Stimulated activated memory B cell treated with anti-CD40 and anti-IgM and Interleukin-4, amounts not matched to agents 10 μg/mL and 1 μg/mL and 100 μg/mL, for 72 hours (primary cell): ENCODE measurements around the gene AK5.
A peak's percentile ranks its signal among the peaks of the same experiment; 100 is the strongest.
"Not testable (repeated sequence)": the region's sequence is repeated elsewhere in the genome, so short reads cannot be mapped to it uniquely, and the experiment has no call there.

Experiments used
- ATAC-seq: fragments of 150-1000 bp; cut with Tn5 transposase; 2 replicates; pipeline ENCODE4 v1.10.0; 2021
- H3K27ac Mint-ChIP-seq: one replicate; pipeline ENCODE4 v1.8.0; 2022; ENCODE audit warnings: mild to moderate bottlenecking, mixed read lengths
- H3K27me3 Mint-ChIP-seq: one replicate; pipeline ENCODE4 v1.8.0; 2022; ENCODE audit warnings: mixed read lengths
- H3K36me3 Mint-ChIP-seq: one replicate; pipeline ENCODE4 v1.8.0; 2022; ENCODE audit warnings: mixed read lengths
- H3K4me1 Mint-ChIP-seq: one replicate; pipeline ENCODE4 v1.8.0; 2022; ENCODE audit warnings: mixed read lengths
- H3K4me3 Mint-ChIP-seq: one replicate; pipeline ENCODE4 v1.8.0; 2022; ENCODE audit warnings: mild to moderate bottlenecking, moderate library complexity, mixed read lengths
- H3K9me3 Mint-ChIP-seq: one replicate; pipeline ENCODE4 v1.8.0; 2022; ENCODE audit warnings: mixed read lengths

The AK5 gene

DNA sequence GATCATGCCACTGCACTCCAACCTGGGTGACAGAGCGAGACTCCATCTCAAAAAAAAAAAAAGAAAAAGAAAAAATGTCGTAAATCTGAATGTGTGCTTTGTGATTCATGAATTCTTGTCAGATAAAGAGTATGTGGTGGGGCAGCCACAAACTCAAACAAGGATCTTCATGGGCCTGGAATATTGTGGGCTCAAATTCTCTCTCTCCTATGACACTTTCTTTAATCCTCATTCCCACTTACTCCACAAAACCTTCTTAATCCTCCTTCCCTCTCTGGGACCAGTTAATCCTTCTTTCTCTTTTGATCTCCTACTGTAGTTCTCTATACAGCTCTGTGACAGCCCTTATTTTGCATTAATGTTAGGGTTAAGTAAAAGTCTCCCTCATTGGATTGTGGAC, 112.3 kb downstream of the AK5 start:
- Mint-ChIP-seq H3K27ac (no peak overlapping the region), H3K4me1 (no peaks in the 10 kb centered on the region), H3K27me3 (peaks cover 14% of the 10 kb centered on the region), H3K36me3 (no peaks in the 10 kb centered on the region), H3K9me3 (no peaks in the 10 kb centered on the region), H3K4me3 (no peak overlapping the region)
- no peak for ATAC-seq

DNA sequence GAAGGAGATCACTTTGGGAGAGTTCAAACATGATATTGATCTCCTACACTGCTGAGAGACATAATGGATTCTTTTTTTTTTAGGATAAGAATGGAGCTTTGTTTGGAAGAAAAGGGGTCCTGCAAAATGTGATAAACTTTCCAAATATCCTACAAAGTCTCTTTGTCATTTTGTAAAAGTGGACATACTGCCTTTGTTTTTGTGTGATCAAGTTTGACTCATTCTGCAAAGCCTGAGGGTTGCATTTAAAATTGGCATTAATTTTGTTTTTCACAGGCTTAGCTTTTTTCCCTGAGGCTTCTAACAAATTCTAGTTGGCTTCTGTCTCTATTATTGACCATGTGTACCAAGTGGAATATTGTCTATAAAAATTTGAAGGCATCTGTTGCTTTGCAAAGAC, 113.2 kb downstream of the AK5 start:
- no peak for ATAC-seq
- H3K36me3 Mint-ChIP-seq = no peaks in the 10 kb centered on the region
- H3K4me3 Mint-ChIP-seq = no peak overlapping the region
- H3K4me1 Mint-ChIP-seq = no peaks in the 10 kb centered on the region
- peaks cover 9% of the 10 kb centered on the region for H3K27me3 Mint-ChIP-seq
- H3K9me3 Mint-ChIP-seq = no peaks in the 10 kb centered on the region
- no peak overlapping the region for H3K27ac Mint-ChIP-seq

DNA sequence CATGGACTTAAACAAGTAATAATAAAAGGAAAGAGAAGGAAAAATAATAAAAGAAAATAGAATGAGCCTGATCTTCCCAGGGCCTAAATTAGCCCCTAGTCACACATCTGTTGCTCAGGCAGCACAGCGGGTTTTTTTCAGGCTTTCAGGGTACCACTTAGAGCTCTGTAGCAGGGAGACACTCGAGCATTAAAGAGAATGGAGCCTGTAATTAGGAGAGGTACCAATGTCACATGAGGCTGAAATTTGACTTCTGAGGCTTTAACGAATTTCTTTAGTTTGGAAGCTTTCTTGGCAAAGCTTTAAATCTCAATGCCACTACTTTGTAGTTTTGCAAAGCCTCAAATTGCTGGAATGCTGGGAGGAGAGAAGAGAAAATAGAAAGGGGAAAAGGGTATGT, 116.3 kb downstream of the AK5 start:
- H3K4me1 Mint-ChIP-seq = no peaks in the 10 kb centered on the region
- H3K9me3 Mint-ChIP-seq = no peaks in the 10 kb centered on the region
- no peak overlapping the region for H3K27ac Mint-ChIP-seq
- no peak overlapping the region for H3K4me3 Mint-ChIP-seq
- no peak for ATAC-seq
- H3K27me3 Mint-ChIP-seq = peaks cover 9% of the 10 kb centered on the region
- no peaks in the 10 kb centered on the region for H3K36me3 Mint-ChIP-seq

DNA sequence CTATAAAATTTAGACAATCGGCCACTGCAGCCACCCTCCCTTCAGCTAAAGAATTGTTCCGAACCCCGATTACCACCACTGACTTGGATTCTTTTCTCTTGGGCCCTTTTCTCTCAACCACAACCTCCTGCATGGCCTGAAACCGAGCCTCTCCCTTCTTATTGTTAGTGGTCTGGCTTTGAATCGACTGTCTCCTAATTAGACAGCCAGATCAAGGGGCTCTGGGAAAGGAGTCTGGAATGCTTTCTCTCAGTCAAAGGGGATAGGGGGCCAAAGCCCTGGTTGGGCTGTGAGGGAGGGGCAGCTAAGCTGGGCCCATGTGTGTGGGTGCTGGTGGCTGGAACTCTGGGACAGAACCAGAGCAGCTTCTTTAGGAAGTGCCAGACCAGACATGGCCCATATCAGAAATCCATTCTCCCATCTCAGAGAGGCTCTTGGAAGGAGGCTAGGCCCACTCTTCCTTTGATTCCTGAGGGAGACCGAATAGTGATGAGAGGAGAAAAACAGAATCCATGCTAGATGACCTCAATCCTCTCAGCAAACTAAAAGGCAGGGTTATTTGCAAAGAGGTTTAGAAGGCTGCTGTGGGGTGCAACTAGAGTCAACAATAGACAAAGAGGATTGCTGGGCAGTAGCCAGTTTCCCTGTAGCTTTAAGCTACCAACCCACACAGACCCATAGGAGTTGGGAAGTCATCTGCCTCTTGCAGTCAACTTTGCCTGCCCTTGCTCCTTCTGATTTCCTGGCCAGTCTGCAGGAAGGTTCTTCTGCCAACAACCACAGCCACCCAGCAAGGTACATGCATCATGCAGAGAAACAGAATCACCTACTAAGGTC, 117.6 kb downstream of the AK5 start:
- no peaks in the 10 kb centered on the region for H3K4me1 Mint-ChIP-seq
- H3K9me3 Mint-ChIP-seq = no peaks in the 10 kb centered on the region
- no peaks in the 10 kb centered on the region for H3K36me3 Mint-ChIP-seq
- H3K27me3 Mint-ChIP-seq = peaks cover 2% of the 10 kb centered on the region
- no peak overlapping the region for H3K4me3 Mint-ChIP-seq
- no peak overlapping the region for H3K27ac Mint-ChIP-seq
- peak; percentile 50 for ATAC-seq

DNA sequence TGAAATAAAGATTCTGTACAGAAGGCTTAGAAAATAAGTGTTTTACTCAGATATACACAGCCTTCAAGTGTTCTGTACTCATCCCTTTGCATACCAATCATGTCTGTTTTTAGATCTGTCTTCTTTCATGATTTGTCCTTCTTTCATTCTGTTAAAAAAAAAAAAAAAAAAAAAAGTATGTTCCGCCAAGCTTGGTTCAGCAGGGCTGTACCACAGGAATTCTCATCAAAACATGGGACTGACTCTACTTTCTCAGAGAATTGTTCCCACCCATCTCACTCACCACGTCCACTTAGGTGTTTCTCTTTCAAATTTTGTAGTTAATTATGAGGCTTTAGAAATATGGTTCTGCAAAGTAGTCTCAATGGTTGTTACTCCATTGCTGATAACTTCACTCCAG, 119.0 kb downstream of the AK5 start:
- Mint-ChIP-seq H3K27ac (no peak overlapping the region), H3K27me3 (peaks cover 1% of the 10 kb centered on the region), H3K4me1 (no peaks in the 10 kb centered on the region), H3K9me3 (no peaks in the 10 kb centered on the region), H3K36me3 (no peaks in the 10 kb centered on the region), H3K4me3 (no peak overlapping the region)
- ATAC-seq = no peak

DNA sequence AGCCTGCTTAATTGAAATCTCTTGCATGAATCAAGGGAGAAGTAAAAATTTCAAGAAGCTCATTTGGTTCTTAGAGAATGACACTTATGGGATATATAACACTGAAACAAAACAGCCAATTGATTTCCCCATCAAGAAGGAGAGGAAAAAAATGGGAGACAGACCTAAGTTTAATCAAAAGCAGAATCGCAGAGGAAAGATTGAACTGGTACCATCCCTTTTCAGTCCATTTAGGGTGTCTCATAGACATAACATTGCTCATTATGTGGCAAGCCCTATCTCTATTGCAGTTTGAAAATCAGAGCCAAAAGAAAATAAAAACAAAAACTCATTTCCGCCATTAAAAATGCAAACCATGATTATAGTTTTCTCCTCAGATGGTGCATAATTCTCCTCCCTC, 119.6 kb downstream of the AK5 start:
- Mint-ChIP-seq H3K4me3 (no peak overlapping the region), H3K36me3 (no peaks in the 10 kb centered on the region), H3K9me3 (no peaks in the 10 kb centered on the region), H3K27me3 (peaks cover 7% of the 10 kb centered on the region), H3K4me1 (no peaks in the 10 kb centered on the region), H3K27ac (no peak overlapping the region)
- ATAC-seq = no peak

DNA sequence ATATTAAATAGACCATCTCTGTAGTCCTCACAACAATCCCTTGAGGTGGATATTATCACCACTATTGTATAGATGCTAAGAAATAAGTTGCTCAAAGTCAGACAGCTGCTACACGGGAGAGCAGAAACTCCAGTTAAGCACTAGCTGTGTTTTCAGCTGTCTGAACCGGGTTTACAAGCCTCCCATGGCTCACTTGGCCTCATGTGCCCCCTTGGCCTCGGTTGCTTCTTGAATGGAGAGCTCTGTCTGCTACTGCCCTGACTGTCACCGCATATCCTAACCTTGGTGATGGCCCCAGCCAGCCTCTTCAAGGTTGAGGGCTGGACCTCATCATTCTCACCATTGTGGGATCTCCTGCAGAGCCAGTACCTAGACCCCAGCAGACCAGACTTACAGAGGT, 123.4 kb downstream of the AK5 start:
- H3K4me1 Mint-ChIP-seq = no peaks in the 10 kb centered on the region
- no peak overlapping the region for H3K4me3 Mint-ChIP-seq
- no peak overlapping the region for H3K27ac Mint-ChIP-seq
- H3K9me3 Mint-ChIP-seq = peaks cover 3% of the 10 kb centered on the region
- peak; percentile 53 for ATAC-seq
- H3K36me3 Mint-ChIP-seq = no peaks in the 10 kb centered on the region
- peaks cover 9% of the 10 kb centered on the region for H3K27me3 Mint-ChIP-seq

DNA sequence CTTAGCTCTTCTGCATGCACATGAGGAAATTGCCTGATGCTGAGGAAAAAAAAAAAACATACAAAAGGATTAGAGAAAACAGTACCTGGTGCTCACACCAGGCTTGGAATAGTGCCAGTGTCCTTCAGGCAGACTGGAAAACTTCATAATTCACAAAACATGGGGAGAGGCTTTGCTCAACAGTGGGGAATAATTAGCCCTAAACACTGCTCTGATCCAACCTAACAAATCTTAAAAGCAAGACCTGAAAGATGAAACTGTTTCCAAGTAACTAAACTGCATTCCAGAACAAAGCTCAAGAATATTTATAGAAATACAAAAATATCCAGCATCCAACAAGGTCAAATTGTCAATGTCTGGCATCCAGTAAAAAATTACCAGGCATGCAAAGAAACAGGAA, 124.8 kb downstream of the AK5 start:
- peaks cover 9% of the 10 kb centered on the region for H3K27me3 Mint-ChIP-seq
- no peak for ATAC-seq
- no peaks in the 10 kb centered on the region for H3K4me1 Mint-ChIP-seq
- H3K27ac Mint-ChIP-seq = no peak overlapping the region
- H3K36me3 Mint-ChIP-seq = no peaks in the 10 kb centered on the region
- H3K4me3 Mint-ChIP-seq = no peak overlapping the region
- peaks cover 3% of the 10 kb centered on the region for H3K9me3 Mint-ChIP-seq

DNA sequence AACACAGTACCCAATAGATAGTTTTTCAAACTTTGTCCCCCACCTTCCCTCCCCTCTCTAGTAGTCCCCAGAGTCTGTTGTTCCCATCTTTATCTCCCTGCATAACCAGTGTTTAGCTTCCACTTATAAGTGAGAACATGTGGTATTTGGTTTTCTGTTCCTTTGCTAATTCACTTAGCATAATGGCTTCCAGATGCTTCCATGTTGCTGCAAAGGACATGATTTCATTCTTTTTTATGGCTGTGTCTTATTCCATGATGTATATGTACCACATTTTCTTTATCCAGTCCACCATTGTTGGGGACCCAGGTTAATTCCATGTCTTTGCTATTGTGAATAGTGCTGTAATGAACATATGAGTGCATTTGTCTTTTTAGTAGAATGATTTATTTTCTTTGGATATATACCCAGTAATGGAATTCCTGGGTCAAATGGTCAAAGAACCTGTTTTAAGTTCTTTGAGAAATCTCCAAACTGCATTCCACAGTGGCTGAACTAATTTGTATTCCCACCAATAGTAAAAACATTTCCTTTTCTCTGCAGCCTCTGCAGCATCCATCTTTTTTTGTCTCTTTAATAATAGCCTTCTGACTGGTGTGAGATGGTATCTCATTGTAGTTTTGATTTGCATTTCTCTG, 126.0 kb downstream of the AK5 start:
- no peak overlapping the region for H3K4me3 Mint-ChIP-seq
- peaks cover 1% of the 10 kb centered on the region for H3K4me1 Mint-ChIP-seq
- H3K9me3 Mint-ChIP-seq = peaks cover 3% of the 10 kb centered on the region
- no peak for ATAC-seq
- no peak overlapping the region for H3K27ac Mint-ChIP-seq
- H3K36me3 Mint-ChIP-seq = no peaks in the 10 kb centered on the region
- peaks cover 17% of the 10 kb centered on the region for H3K27me3 Mint-ChIP-seq

DNA sequence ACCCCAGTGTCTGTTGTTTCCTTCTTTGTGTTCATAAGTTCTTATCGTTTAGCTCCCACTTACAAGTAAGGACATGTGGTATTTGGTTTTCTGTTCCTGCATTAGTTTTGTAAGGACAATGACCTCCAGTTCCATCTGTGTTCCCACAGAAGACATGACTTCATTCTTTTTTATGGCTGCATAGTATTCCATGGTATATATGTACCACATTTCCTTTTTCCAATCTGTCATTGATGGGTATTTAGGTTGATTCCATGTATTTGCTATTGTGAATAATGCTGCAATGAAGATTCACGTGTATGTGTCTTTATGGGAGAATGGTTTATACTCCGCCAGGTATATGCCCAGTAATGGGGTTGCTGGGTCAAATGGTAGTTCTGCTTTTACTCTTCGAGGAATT, 127.1 kb downstream of the AK5 start:
- not testable (repeated sequence) for H3K9me3 Mint-ChIP-seq, H3K27ac Mint-ChIP-seq, ATAC-seq, H3K36me3 Mint-ChIP-seq, H3K4me3 Mint-ChIP-seq
- peaks cover 12% of the 10 kb centered on the region for H3K4me1 Mint-ChIP-seq
- H3K27me3 Mint-ChIP-seq = peaks cover 28% of the 10 kb centered on the region

DNA sequence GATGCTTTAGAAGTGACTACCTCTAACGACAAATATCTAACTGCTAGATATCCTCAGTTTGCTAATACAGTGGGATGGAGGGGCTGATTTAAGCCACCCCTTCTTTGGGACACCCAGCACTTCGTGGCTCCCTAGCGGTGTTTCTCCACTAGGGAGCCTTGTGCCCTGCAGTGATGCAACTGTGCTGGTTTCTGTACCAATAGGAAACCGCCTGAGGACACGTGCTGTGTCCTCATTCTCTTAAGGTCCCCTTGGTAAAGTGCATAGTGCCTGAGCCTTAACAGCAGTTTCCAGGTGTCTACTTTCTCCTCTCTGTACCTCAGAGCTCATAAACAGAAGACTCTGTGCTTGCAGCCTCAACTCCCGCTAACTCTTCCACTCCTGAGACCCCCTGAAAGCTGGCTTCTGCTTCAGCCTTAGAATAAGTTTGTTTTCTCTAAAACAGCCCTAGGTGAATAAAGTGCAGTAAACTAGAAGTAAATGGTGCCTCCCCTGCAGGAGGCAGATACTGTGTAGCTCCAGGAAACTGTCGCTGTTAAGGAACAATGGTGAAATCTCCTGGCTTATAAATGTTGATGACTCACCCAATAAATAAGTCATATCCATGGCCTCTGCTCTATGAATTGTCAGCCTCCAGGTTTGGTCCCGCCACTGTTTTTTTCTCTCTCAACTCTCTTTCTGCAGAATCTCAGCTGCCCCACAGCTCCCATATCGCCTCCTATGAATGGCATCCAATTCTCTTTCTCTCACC, 130.4 kb downstream of the AK5 start:
- no peak for ATAC-seq
- Mint-ChIP-seq H3K27ac (no peak overlapping the region), H3K27me3 (peaks cover 35% of the 10 kb centered on the region), H3K4me3 (no peak overlapping the region), H3K36me3 (no peaks in the 10 kb centered on the region), H3K9me3 (peaks cover 3% of the 10 kb centered on the region), H3K4me1 (peaks cover 13% of the 10 kb centered on the region)

DNA sequence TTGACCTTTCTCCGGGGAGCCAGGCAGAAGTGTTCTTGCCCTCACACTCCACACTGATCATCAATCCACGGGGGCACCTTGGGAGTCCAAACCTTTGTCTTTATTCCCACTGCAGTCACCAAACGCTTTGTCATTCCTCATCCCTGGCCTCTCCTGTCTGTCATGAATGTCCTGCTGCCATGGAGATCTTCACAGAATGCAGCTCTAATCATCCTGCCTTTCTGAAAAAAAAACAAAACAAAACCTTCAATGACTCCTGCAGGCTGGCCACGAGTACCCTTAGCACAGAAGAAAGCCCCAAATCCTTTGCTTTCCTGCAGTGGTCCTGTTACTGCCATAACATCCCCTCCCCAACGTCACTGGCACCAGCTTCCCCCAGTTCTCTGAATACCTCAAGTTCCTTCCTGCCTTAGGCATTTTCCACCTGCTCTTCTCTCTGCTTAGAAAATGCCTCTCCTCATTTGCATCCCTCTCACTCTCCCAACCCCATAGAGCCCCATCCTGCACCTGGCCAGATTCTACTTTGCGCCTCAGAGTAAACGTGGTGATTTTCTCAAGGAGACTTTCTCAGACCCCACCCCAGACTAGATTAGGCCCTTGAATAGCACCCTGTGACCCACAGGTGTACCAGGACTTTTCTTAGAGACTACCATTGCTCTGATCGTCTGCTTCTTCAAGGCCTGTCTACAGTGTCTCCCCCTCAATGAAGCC, 131.2 kb downstream of the AK5 start:
- no peak for ATAC-seq
- peaks cover 38% of the 10 kb centered on the region for H3K27me3 Mint-ChIP-seq
- no peaks in the 10 kb centered on the region for H3K36me3 Mint-ChIP-seq
- H3K9me3 Mint-ChIP-seq = peaks cover 3% of the 10 kb centered on the region
- H3K4me3 Mint-ChIP-seq = no peak overlapping the region
- peaks cover 13% of the 10 kb centered on the region for H3K4me1 Mint-ChIP-seq
- H3K27ac Mint-ChIP-seq = no peak overlapping the region

DNA sequence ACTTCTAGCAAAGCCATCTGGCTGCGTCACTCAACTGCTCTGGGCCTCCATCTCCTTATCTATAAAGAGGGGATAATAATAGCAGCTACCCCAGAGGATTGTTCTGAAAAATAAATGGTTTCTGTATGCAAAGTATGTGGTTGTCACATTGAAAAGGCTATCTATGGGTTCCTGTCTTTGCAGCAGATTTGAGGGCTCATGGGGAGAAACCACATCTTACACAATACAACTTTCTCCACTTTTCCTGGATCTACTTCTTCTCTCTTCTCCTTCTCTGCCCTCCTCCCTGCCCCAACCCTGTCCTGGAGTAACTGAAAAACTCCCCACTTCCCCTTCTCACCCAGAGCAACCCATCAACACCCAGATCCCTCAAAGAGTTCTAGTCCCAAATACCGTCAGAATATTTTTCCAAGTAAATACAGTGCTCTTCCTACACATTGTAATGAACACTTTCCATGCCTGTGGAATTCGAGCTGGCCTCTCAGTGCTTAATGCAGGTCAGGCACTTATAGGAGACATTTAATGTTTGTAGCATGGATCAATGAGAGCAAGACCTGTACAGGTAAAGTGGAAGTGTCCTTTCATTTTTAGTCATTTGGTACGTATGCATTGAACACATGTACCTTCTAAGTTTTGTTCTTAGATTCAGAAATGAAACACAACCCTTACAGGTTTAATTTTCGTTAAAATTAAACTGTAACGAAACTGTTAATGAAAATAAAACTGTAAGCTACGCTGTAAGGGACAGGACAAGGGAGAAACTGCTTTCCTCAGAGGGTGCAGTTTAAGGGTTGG, 131.9 kb downstream of the AK5 start:
- Mint-ChIP-seq H3K27ac (no peak overlapping the region), H3K9me3 (peaks cover 2% of the 10 kb centered on the region), H3K36me3 (no peaks in the 10 kb centered on the region), H3K4me3 (no peak overlapping the region), H3K27me3 (peaks cover 38% of the 10 kb centered on the region), H3K4me1 (peaks cover 13% of the 10 kb centered on the region)
- peak; percentile 31 for ATAC-seq

DNA sequence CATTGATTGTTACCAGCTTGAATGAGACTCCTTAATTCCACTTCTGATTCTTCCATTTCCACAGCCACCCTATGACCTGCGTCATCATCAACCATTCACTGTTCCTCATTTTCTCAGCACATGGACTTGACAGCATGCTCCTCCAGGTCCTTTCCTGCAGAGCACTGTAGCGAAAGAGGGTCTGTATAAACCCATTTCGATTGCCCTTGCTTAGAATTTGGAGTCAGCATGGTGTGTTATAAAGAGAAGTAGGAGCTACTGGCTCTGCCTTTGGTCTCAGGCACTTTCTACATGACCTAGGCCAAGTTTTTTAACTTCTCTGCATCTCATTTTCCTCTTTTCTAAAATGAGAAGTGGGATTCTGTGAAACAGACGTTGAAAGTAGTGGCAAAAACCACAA, 133.8 kb downstream of the AK5 start:
- Mint-ChIP-seq H3K27me3 (peaks cover 51% of the 10 kb centered on the region), H3K36me3 (no peaks in the 10 kb centered on the region), H3K4me3 (no peak overlapping the region), H3K9me3 (no peaks in the 10 kb centered on the region), H3K4me1 (peaks cover 13% of the 10 kb centered on the region), H3K27ac (no peak overlapping the region)
- no peak for ATAC-seq
